Astrocyte of the spinal cord (primary cell): Measurements from ENCODE around the gene GRK4.

ENCODE experiments used
- DNase-seq: peaks from one replicate; pipeline ENCODE4 v3.0.0; 2011; ENCODE audit warnings: low read depth, low spot score
- H3K4me3 ChIP-seq: 2 replicates; pipeline ENCODE4 v1.5.1; 2011; ENCODE audit warnings: low read depth, mild to moderate bottlenecking, low read length, moderate library complexity
- in situ Hi-C: cut with HindIII; loops from 2 replicates; pipeline ENCODE4 v1.10.0; 2017; ENCODE audit warnings: low sequenced_read_pairs
- TF ChIP-seq, protein P1 (sequence below): IDR thresholded peaks from 2 replicates; pipeline ENCODE4 v1.5.1; 2012; ENCODE audit warnings: low read depth, mild to moderate bottlenecking, low read length, inconsistent platforms

GRK4 gene

DNA sequence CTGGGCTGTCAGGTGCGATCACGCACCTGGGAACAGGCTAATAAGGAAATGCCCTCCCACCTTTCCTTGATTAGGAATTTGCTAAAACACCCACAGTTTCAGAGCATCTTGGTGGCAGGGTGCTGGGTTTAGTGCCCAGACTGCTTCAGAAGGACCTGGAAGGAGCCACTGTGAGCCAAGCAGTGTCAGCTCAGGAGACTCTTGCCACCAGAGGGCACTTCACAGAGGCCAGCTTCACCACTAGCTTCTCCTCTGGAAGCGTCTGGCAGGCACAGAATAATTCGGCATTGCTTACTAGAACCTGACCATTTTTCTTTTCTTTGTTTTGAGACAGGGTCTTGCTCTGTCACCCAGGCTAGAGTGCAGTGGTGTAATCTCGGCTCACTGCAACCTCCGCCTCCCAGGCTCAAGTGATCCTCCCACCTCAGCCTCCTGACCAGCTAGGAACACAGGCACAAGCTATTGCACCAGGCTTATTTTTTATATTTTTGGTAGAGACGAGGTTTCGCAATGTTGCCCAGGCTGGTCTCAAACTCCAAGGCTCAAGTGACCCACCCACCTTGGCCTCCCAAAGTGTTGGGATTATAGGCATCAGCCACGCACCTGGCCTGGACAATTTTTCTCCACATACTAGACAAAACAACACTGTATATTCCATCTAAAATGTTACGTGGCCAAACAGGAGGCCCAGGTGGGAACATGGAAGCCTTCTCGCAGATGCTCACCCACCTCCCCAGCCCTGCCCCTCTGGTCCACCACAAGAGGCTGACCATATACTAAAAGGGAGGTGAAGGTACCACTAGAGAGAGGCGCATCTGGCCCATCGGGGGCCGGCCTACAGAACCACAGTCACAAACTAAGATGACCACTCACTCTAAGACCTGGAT lies 14.2 kb upstream of the GRK4 start:
- no peak overlapping the region for H3K4me3 ChIP-seq
- in situ Hi-C loops, result no loop called here
- TF ChIP-seq, protein P1, sequence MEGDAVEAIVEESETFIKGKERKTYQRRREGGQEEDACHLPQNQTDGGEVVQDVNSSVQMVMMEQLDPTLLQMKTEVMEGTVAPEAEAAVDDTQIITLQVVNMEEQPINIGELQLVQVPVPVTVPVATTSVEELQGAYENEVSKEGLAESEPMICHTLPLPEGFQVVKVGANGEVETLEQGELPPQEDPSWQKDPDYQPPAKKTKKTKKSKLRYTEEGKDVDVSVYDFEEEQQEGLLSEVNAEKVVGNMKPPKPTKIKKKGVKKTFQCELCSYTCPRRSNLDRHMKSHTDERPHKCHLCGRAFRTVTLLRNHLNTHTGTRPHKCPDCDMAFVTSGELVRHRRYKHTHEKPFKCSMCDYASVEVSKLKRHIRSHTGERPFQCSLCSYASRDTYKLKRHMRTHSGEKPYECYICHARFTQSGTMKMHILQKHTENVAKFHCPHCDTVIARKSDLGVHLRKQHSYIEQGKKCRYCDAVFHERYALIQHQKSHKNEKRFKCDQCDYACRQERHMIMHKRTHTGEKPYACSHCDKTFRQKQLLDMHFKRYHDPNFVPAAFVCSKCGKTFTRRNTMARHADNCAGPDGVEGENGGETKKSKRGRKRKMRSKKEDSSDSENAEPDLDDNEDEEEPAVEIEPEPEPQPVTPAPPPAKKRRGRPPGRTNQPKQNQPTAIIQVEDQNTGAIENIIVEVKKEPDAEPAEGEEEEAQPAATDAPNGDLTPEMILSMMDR, result peak; percentile 68

DNA sequence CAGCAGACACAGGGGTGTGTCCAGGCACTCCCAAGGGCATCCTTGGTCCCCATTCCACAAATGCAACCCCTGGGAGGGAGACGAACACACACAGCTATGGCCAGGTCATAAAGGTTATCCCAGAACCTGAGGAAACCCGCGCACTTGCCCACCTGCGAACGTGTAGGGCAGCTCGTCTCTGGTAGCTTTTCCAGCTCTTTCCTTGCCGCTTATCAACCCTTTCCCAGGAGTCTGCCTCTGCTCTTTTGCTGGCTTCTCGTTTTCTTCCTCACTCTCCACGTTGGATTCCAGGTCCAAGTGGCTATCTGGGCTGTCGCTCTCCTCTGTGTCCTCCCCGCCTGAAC lies 13.6 kb upstream of the GRK4 start:
- in situ Hi-C loops, result no loop called here
- TF ChIP-seq, protein P1, result no peak
- no peak for DNase-seq

More for the DNA sequence above, 14.2 kb upstream of the GRK4 start:
- no peak for DNase-seq

DNA sequence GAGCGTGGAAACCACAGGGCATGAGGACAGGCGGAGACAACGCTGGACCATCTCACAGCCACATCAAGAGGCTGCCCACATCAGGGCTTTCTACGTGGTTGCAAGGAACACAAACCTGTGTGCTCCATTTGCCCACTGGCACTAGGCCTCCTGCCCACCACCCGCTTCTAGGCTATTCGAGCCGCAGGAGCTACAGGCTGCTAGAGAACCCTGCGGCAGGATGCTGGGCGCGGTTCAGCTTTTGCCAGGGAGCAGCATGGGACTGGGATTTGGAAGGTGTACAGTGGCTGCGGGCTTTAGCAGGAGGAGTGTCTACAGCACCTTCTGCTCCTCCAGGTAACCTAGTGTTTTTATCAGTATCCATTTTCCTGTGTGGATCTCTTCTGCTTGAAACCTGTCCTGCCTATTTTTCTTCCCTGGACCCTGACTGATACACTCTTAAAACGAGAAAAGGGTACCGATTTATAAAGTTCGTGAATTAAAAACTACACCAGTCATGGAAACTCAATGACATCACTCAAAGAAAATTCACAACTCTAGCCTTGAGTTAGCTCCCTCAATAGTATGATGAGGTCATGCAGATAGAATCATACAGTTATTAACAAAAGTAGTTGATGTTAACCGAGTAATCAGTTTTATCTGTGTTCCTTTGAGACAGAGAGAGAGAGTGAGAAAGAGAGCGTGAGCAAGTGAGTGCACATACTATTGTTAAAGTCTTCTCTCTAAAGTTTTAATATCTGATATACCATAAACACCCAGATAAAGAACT lies 13.0 kb upstream of the GRK4 start:
- H3K4me3 ChIP-seq, result no peak overlapping the region
- DNase-seq, result no peak
- in situ Hi-C loops, result no loop called here
- TF ChIP-seq, protein P1, result no peak

More for the DNA sequence above, 13.6 kb upstream of the GRK4 start:
- H3K4me3 ChIP-seq, result no peak overlapping the region

DNA sequence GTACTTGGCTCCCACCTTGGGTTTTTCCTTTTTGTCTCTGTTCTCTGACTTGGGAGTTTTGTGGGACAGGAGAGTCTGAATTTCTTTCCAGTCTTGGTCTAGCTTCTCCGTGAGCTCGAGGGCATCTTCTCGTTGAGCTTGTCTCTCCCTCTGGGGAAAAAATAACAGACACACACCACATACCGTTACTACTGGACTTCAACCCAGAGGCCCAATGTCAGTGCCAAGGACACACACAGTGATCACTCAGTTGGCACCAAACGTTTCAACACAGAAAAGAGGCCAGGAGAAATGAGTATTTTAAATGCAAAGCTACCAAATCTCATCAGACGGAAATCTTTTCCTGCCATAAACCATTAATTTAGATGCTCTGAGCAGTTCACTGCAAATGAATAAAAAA lies 9.9 kb upstream of the GRK4 start:
- in situ Hi-C loops, result no loop called here
- no peak overlapping the region for H3K4me3 ChIP-seq
- TF ChIP-seq, protein P1, result no peak
- DNase-seq, result no peak

DNA sequence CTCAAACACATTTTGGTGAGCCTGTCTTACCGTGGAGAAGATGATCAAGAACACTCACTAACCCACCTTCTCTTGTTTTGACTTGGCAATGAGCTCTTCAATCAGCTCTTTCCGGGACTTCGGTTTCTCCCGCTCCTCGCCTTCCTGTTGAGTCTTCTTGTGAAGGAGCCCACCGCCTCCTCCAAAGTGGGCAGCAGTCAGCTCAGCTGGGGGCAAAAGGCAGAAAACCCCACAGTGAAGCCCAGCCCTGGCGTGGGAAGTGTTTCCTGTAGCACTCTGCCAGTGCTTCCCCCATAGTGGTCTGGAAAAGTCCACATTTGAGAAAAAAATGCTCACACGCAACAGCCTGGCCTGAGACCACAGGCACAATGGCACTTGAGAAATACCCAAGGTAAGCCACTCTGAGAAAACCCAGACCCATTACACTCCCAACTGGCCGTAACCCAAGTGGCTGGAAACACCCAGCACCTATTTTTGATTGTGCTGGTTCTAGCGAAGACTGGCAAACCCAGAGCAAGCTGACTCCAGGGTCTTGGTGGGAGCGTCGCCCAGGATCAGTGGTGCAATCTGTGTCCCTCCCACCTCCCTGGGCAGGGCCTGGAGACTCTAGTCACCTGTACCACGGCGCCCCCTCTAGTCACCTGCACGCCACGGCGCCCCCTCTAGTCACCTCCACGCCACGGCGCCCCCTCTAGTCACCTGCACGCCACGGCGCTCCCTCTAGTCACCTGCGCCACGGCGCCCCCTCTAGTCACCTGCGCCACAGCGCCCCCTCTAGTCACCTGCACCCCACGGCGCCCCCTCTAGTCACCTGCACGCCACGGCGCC lies 8.8 kb upstream of the GRK4 start:
- H3K4me3 ChIP-seq, result no peak overlapping the region
- TF ChIP-seq, protein P1, result peak; percentile 23
- in situ Hi-C loops, result no loop called here
- no peak for DNase-seq
